LNCaP clone FGC (cell line): ENCODE measurements around the gene GPR37L1.
"Not testable (repeated sequence)": the region's sequence is repeated elsewhere in the genome, so short reads cannot be mapped to it uniquely, and the experiment has no call there.

Experiments used
- DNase-seq: peaks from one replicate; pipeline ENCODE4 v3.0.0-alpha.2; 2011; ENCODE audit warnings: low read depth
- H3K4me3 ChIP-seq: 2 replicates; pipeline ENCODE4 v1.5.1; 2011; ENCODE audit warnings: mild to moderate bottlenecking, low read depth, low read length, control low read depth
- CTCF ChIP-seq: IDR thresholded peaks from 2 replicates; pipeline ENCODE4 v1.5.1; 2012; ENCODE audit warnings: mild to moderate bottlenecking; ENCODE audit not compliant: control insufficient read depth, insufficient read depth; ENCODE audit errors: extremely low read depth

The GPR37L1 gene

DNA sequence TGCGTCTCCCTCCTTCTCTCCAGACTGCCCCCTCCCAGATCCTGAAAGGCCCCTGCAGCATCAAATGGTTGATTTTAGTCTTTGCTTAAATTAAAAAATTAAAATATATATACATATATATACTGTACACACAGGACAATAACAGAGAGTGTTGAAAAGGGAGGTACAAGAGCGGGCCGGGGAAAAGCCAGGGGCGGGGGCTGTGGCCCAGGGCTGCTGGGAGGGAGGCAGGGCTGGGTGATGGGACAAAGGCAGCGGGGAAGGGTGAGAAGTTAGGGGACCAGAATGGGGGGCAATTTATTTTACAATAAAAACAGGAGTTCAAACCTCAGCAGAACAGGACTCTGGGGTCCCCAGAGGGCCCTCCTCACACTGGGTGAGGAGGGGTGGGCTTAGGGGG, 11.3 kb downstream of the GPR37L1 start:
- no peak for DNase-seq
- no peak overlapping the region for H3K4me3 ChIP-seq
- no peak for TF ChIP-seq CTCF

DNA sequence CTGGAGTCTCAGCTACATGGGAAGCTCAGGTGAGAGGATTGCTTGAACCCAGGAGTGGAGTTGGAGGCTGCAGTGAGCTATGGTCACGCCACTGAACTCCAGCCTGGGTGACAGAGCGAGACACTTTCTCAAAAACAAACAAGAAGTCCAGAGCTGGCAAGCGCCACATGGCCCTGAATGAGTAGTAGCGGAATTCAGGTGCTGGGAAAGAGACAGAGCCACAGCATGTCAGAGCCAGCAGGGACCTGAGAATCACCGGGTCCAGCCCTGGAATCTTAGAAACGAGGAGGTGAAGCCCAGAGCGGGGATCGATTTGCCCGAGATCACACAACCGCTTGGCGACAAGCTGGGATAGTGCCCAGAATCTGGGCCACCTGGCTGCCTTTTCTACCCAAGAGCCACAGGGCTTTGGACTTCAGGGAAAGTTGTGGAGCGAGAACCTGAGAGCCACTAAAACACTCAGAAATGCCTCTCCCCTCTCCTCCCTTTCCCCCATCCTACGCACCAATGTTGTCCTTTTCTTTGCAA, 12.0 kb downstream of the GPR37L1 start:
- H3K4me3 ChIP-seq, result no peak overlapping the region
- peak; percentile 33 for DNase-seq
- TF ChIP-seq CTCF, result no peak

DNA sequence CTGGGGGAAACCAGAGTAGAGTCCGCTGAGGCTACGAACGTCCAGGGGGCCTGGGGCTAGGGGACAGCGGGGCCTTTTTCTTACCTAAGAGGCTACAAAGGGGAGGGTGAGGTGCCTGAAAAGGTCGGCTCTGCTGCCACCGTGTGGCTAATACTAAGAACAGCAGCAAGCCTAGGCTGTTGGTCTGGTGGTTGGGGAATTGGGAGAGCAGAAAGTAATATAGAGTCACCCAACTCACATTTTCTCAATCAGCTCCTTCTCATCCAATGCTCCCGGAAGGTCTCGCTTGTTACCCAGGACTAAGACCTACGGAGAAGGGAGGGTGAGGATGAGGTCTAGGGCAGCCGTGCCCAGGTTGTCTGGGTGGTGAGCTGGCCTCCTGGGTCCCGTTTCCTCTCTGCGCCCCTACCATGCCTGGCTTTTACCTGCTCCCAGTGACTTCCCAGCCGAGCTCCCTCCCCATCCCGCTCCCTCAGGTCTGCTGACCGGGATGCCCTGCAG, 12.6 kb downstream of the GPR37L1 start:
- peak; percentile 95 for TF ChIP-seq CTCF
- DNase-seq, result peak; percentile 25
- H3K4me3 ChIP-seq, result no peak overlapping the region

GRCh38 chr1:202140833-202141232, 18.1 kb downstream of the GPR37L1 start:
- TF ChIP-seq CTCF, result no peak
- no peak overlapping the region for H3K4me3 ChIP-seq
- no peak for DNase-seq

DNA sequence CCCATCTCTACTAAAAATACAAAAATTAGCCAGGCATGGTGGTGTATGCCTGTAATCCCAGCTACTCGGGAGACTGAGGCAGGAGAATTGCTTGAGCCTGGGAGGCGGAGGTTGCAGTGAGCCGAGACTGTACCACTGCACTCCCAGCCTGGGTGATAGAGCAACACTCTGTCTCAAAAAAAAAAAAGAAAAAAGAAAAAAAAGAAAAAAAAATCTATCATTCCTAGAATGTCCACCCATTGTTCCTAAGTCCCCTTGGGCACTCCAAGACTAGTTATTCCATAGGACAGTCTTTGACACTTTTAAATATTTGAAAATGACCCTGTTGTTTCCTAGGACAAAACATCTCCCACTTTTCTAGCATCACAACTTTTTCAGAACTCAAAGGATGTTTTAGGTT, 18.8 kb downstream of the GPR37L1 start:
- not testable (repeated sequence) for DNase-seq, H3K4me3 ChIP-seq

DNA sequence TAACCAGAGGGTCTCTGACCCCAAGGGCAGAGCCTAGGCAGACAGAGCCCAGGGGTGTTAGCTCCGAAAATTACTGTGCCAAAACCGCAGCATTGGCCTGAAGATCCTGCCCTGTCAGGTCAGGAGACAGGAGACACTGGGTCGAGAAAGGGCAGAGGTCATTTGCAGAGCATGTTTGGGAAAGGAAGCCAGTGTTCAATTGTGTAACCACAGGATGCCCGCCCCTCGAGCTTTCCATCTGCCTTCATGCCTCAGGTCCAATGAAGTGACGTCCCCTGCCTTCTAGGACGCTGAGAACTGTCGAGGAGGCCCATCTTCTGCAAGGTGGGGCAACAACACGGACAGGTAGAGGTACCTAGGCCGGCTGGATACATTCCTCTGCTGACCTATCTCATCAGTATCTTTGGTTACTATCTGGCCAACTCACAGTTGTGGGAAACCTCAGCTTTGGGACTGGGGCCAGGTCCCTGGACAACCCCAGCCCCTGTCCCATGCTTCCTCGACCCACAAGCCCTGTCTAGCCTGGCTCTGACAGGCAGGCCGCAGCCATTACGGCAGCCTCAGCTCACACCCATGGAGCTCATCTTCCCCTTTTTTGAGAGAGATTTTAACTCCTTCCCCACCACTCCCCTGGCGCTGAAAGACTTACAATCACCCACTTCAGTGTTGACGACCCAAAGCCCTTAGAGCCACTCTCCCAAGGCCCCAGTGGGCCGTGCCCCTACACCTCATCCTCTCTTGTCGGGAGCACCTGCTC, 20.5 kb downstream of the GPR37L1 start:
- DNase-seq, result no peak
- H3K4me3 ChIP-seq, result peak overlapping the region; percentile 88
- no peak for TF ChIP-seq CTCF

DNA sequence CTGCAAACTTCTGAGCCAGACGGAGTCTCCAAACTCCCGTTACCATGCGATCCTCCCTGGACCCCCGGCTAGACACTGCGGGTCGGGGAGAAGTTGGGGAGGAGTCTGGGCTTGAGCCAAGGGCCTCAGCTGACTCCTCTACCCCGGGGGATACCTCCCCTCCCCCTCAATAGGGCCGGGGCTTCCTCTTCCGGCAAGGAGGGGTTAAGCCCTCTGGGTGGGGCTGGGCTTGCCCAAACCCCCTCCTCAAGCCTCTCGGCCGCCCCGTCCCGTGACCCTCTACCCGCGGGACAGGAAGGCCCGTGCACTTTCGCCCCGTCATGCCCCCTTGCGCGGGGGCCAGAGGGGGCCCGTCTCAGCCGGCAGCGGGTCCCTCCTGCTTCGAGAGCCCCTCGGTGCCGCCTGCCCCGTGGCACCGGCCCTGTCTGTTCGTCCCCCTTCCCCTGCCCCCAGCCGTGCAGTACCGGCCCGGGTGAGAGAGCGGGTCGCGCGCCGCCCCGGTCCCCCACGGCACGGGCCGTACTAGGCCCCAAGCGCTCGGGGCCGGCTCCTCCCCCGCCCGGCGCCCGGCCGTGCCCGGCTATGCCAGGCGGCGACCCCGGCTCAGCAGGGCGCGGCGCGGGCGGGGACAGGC, 21.2 kb downstream of the GPR37L1 start:
- TF ChIP-seq CTCF, result no peak
- peak overlapping the region; percentile 88 for H3K4me3 ChIP-seq
- no peak for DNase-seq
